Transverse colon (tissue), 4 donors: ENCODE data around the gene OSBPL6. TPM values are rescaled to one million over a fixed set of nuclear protein-coding genes. Genes with fewer than 3 reads are reported as not detected.
"Not testable (repeated sequence)": the region's sequence is repeated elsewhere in the genome, so short reads cannot be mapped to it uniquely, and the experiment has no call there.

Experiments used
- DNase-seq: peaks from one replicate; pipeline ENCODE4 v3.0.0-alpha.2; 2019
- H3K27ac ChIP-seq, 4 donors: fragments of 200-600 bp; sonication (generic); 2 replicates each; pipeline ENCODE4 v1.5.1; 2016 to 2018; ENCODE audit warnings: inconsistent platforms in 4 of 4
- H3K27me3 ChIP-seq: fragments of 200-600 bp; sonication (generic); 2 replicates; pipeline ENCODE4 v1.5.1; 2017; ENCODE audit warnings: inconsistent platforms
- H3K36me3 ChIP-seq, 4 donors: fragments of 200-600 bp; sonication (generic); 2 replicates each; pipeline ENCODE4 v1.5.1; 2017 to 2019; ENCODE audit warnings: inconsistent platforms in 4 of 4
- H3K4me1 ChIP-seq, 4 donors: fragments of 200-600 bp; sonication (generic); 2 replicates each; pipeline ENCODE4 v1.5.1; 2017 to 2020; ENCODE audit warnings: inconsistent platforms in 4 of 4
- H3K4me3 ChIP-seq, 4 donors: fragments of 200-600 bp; sonication (generic); 1 replicate in 1 of 4; 2 replicates in 3 of 4; pipeline versions ENCODE4 v1.5.1 to v1.6.1; 2017 to 2019; ENCODE audit warnings: inconsistent platforms in 4 of 4
- H3K9me3 ChIP-seq, 2 donors: fragments of 200-600 bp; sonication (generic); 2 replicates each; pipeline ENCODE4 v1.5.1; 2017 to 2019; ENCODE audit warnings: inconsistent platforms in 2 of 2
- CTCF ChIP-seq, 5 experiments: fragments of 200-600 bp in 3 of 5; fragments of 450-650 bp in 2 of 5; sonication (generic) in 3 of 5; IDR thresholded peaks; 1 replicate in 2 of 5; 2 replicates in 3 of 5; pipeline ENCODE4 v1.5.1; 2016 to 2017; ENCODE audit warnings: antibody characterized with exemption in 5 of 5, inconsistent platforms in 3 of 5, mild to moderate bottlenecking in 2 of 5, moderate library complexity in 1 of 5
- EP300 ChIP-seq: sonication (generic); formaldehyde crosslinking; IDR thresholded peaks from one replicate; pipeline ENCODE4 v1.6.1; 2017; ENCODE audit warnings: antibody characterized with exemption, low read depth
- POLR2A ChIP-seq: fragments of 450-650 bp; IDR thresholded peaks from one replicate; pipeline ENCODE4 v1.6.1; 2016; ENCODE audit warnings: antibody characterized with exemption, mild to moderate bottlenecking, moderate library complexity
- POLR2AphosphoS5 ChIP-seq, 3 donors: sonication (generic); formaldehyde crosslinking; IDR thresholded peaks; one replicate each; pipeline ENCODE4 v1.6.1; 2016; ENCODE audit warnings: antibody characterized with exemption in 3 of 3
- WGBS, 2 donors: methylation state at CpG; one replicate each; pipeline ENCODE4 v1.1.5; 2018; ENCODE audit warnings: low coverage in 1 of 2; 5-methylcytosine and 5-hydroxymethylcytosine counted together
- in situ Hi-C, 4 donors: fragments of 200-750 bp; cut with MboI; loops; one replicate each; pipeline versions ENCODE4 v1.15.0 to v1.15.1; 2017; ENCODE audit warnings: low sequenced_read_pairs in 3 of 4, low pct_ligation_motif_present in 1 of 4, low pct_unique_long_range_greater_than_20kb in 1 of 4
- intact Hi-C: fragments of 100-400 bp; cut with DNase I; formaldehyde crosslinking; loops from one replicate; pipeline ENCODE4 v1.15.1; 2023; ENCODE audit warnings: low total_unique reads
- total RNA-seq, 4 donors: library from RNA; depleted of rRNA; stranded (reverse); fragments of >200 nt; gene quantifications; one replicate each; pipeline ENCODE4 v1.1.0, GENCODE V29; 2016

OSBPL6 gene
- 1 to 10 TPM in 3 of 4 donors, under 1 TPM in 1; 0.95 to 4.0 (median 2.5) TPM for total RNA-seq

GRCh38 chr2:178193823-178194599, at the start of gene OSBPL6:
OSBPL6 (plus strand) TSS chr2:178194512; CDS start chr2:178306185, 111,673 bp downstream.
- Histone ChIP-seq H3K4me3 (peak within 1 kb of the TSS; percentile 62 to 93 (median 76)), H3K27ac (peak within 1 kb of the TSS; percentile 84 to 92 (median 89)), H3K27me3 (peaks cover 46% of the 10 kb centered on the region), H3K9me3 (no peaks in the 10 kb centered on the region), H3K4me1 (peaks cover 0 to 17% (median 9%) of the 10 kb centered on the region in 4 donors), H3K36me3 (no peaks in the 10 kb centered on the region)
- in situ Hi-C loops, result no loop called here
- intact Hi-C loops, result no loop called here
- TF ChIP-seq POLR2A (peak; percentile 49), EP300 (no peak), POLR2AphosphoS5 (IDR thresholded peaks at IDR 0.05) (no peak), CTCF (IDR thresholded peaks at IDR 0.05) (peak in 1 of 5 experiments; percentile 11)
- 2% methylated on average over 12 of the region's 90 CpGs; no CpG with 5 or more reads in 1 of the 2 donors for WGBS, 2 donors
- DNase-seq, result peak; percentile 82

GRCh38 chr2:178152033-178152432, 42.3 kb upstream of the OSBPL6 start:
- Histone ChIP-seq H3K9me3 (no peaks in the 10 kb centered on the region), H3K36me3 (no peaks in the 10 kb centered on the region), H3K4me1 (peaks cover 3 to 27% (median 10%) of the 10 kb centered on the region in 4 donors), H3K4me3 (no peak overlapping the region), H3K27me3 (peaks cover 21% of the 10 kb centered on the region), H3K27ac (peak overlapping the region in 1 of 4 donors; percentile 19)
- intact Hi-C loops (no loop called here), in situ Hi-C loops (no loop called here)
- peak in 1 of 3 donors; percentile 7 for TF ChIP-seq POLR2AphosphoS5 (IDR thresholded peaks at IDR 0.05)
- no peak for TF ChIP-seq EP300
- no peak for TF ChIP-seq POLR2A
- 23% methylated on average over 3 of the region's 3 CpGs for WGBS, 2 donors
- DNase-seq, result no peak

GRCh38 chr2:178152542-178152941, 41.8 kb upstream of the OSBPL6 start:
- Histone ChIP-seq H3K27me3 (peaks cover 17% of the 10 kb centered on the region), H3K36me3 (no peaks in the 10 kb centered on the region), H3K4me1 (peaks cover 3 to 27% (median 10%) of the 10 kb centered on the region in 4 donors), H3K9me3 (no peaks in the 10 kb centered on the region), H3K27ac (peak overlapping the region in 1 of 4 donors; percentile 19), H3K4me3 (no peak overlapping the region)
- intact Hi-C loops, result no loop called here
- WGBS, 2 donors, result 39 to 51% methylated on average over 4 of the region's 4 CpGs
- no peak for DNase-seq
- in situ Hi-C loops, result no loop called here
- no peak for TF ChIP-seq EP300
- no peak for TF ChIP-seq POLR2AphosphoS5 (IDR thresholded peaks at IDR 0.05)
- TF ChIP-seq POLR2A, result no peak
- TF ChIP-seq CTCF (IDR thresholded peaks at IDR 0.05), result no peak

- Histone ChIP-seq H3K27ac (no peak overlapping the region), H3K9me3 (no peaks in the 10 kb centered on the region), H3K4me3 (no peak overlapping the region), H3K27me3 (peaks cover 13% of the 10 kb centered on the region), H3K4me1 (peaks cover 3 to 27% (median 10%) of the 10 kb centered on the region in 4 donors), H3K36me3 (no peaks in the 10 kb centered on the region)
- DNase-seq, result no peak
- intact Hi-C loops, result no loop called here
- 31 to 33% methylated on average over 1 of the region's 1 CpG for WGBS, 2 donors
- TF ChIP-seq POLR2A (no peak), EP300 (no peak), POLR2AphosphoS5 (IDR thresholded peaks at IDR 0.05) (no peak), CTCF (IDR thresholded peaks at IDR 0.05) (no peak)
- in situ Hi-C loops, result no loop called here
Observed at GRCh38 chr2:178152977-178153376, 41.3 kb upstream of the OSBPL6 start.

GRCh38 chr2:178153878-178154277, 40.4 kb upstream of the OSBPL6 start:
- DNase-seq, H3K27me3 ChIP-seq, in situ Hi-C loops, H3K4me3 ChIP-seq, H3K27ac ChIP-seq, H3K9me3 ChIP-seq, H3K36me3 ChIP-seq, intact Hi-C loops: not testable (repeated sequence)
- peaks cover 3 to 27% (median 10%) of the 10 kb centered on the region in 4 donors for H3K4me1 ChIP-seq
- WGBS, 2 donors, result 54 to 60% methylated on average over 1 of the region's 1 CpG
